ENCODE results near the gene ZNF397. TPM values are rescaled to one million over a fixed set of nuclear protein-coding genes. Genes with fewer than 3 reads are reported as not detected.
A peak's percentile ranks its signal among the peaks of the same experiment; 100 is the strongest.

The ZNF397 gene
- total and polyA plus RNA-seq, 2 of the 13 experiments (the other 11 are each of a cell fraction or from before 2014, with no cell fraction given), result 4.7 to 9.4 TPM

DNA sequence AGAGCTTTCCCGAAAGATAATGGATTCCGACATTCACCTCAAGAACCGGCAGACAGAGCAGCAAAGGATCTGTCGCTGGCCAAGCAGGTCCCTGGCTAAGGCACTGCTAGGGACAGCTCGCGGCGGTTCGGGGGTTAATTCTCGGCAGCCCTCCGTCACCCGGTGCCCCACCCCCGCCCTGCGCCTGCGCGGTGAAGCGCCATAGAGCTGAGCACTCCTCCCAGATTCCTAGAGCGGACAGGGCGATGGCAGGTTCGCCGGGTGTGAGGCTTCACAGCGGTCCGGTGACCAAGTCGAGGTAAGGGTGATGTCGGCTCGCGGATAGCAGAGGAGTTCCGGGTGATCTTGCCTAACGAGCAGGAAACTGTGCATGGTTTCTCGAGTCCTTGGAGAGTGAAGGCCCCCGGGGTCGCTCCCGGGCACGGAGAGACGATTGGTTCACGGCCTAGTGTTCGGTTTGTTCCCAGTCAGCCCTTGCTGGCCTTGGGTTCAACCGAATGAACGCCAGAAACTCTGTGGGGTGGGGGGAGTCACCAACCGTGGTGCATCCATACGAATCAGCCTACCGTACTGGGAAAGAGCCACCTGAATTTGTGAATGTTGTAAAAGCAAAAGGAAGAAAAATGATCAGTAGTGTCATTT is 49.4 kb downstream of the ZNF397 start, which contains the start of gene ZSCAN30 (continued):
- TF ChIP-seq DMTF1 (CRISPR knock-in tag; IDR thresholded peaks at IDR 0.05) (no peak), MXD4 (CRISPR knock-in tag; IDR thresholded peaks at IDR 0.05) (peak; percentile 43; the same call in 1 of the 2 replicates), ELF3 (CRISPR knock-in tag; IDR thresholded peaks at IDR 0.05) (0 out of 2 replicates have a peak, but pooled peaks have one; percentile 41), ZNF724P (CRISPR knock-in tag; IDR thresholded peaks at IDR 0.05; ENCODE audit: borderline replicate concordance) (peak; percentile 72), ZNF432 (CRISPR knock-in tag; IDR thresholded peaks at IDR 0.05; ENCODE audit: borderline replicate concordance) (no peak), SMARCE1 (IDR thresholded peaks at IDR 0.05; ENCODE audit: borderline replicate concordance) (no peak), ZNF672 (CRISPR knock-in tag; IDR thresholded peaks at IDR 0.05) (no peak), ZNF446 (CRISPR knock-in tag; IDR thresholded peaks at IDR 0.05) (peak; percentile 98), ZNF160 (CRISPR knock-in tag; IDR thresholded peaks at IDR 0.05) (peak; percentile 88), ERF (CRISPR knock-in tag; IDR thresholded peaks at IDR 0.05) (peak; percentile 86; the same call in 1 of the 2 replicates), ZFP62 (CRISPR knock-in tag; IDR thresholded peaks at IDR 0.05) (no peak), MIER2 (CRISPR knock-in tag; IDR thresholded peaks at IDR 0.05) (no peak; the same call in 1 of the 2 replicates), ZBTB8A (CRISPR knock-in tag; IDR thresholded peaks at IDR 0.05; ENCODE audit: borderline replicate concordance, low read depth) (no peak), NAIF1 (CRISPR knock-in tag; IDR thresholded peaks at IDR 0.05; ENCODE audit: borderline replicate concordance) (0 out of 2 replicates have a peak, but pooled peaks have one; percentile 68), HDAC1 (CRISPR knock-in tag; IDR thresholded peaks at IDR 0.05) (peak; percentile 98), ZNF142 (CRISPR knock-in tag; IDR thresholded peaks at IDR 0.05) (no peak), CENPT (CRISPR knock-in tag; IDR thresholded peaks at IDR 0.05; ENCODE audit: low read depth) (no peak), ZNF569 (CRISPR knock-in tag; IDR thresholded peaks at IDR 0.05; ENCODE audit: borderline replicate concordance) (no peak)
- TF ChIP-seq, protein P1, sequence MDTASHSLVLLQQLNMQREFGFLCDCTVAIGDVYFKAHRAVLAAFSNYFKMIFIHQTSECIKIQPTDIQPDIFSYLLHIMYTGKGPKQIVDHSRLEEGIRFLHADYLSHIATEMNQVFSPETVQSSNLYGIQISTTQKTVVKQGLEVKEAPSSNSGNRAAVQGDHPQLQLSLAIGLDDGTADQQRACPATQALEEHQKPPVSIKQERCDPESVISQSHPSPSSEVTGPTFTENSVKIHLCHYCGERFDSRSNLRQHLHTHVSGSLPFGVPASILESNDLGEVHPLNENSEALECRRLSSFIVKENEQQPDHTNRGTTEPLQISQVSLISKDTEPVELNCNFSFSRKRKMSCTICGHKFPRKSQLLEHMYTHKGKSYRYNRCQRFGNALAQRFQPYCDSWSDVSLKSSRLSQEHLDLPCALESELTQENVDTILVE (CRISPR knock-in tag; IDR thresholded peaks at IDR 0.05), result peak; percentile 78; the same call in 1 of the 2 replicates
- TF ChIP-seq, protein P2, sequence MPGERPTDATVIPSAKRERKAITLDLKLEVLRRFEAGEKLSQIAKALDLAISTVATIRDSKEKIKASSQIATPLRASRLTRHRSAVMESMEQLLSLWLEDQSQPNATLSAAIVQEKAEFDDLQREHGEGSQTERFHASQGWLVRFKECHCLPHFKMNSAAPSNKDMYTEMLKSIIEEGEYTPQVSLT (CRISPR knock-in tag; IDR thresholded peaks at IDR 0.05; ENCODE audit: borderline replicate concordance, low read depth), result peak; percentile 71; the same call in 1 of the 2 replicates

Measured in HepG2 (cell line).